Thyroid gland (tissue), 4 donors: ENCODE data around the gene MED22. TPM values are rescaled to one million over a fixed set of nuclear protein-coding genes. Genes with fewer than 3 reads are reported as not detected.

Experiments used
- DNase-seq, 2 donors: peaks; one replicate each; pipeline ENCODE4 v3.0.0-alpha.2; 2019
- H3K27ac ChIP-seq, 3 donors: fragments of 200-600 bp; sonication (generic); 1 replicate in 2 of 3; 2 replicates in 1 of 3; pipeline ENCODE4 v1.5.1; 2016 to 2019; ENCODE audit warnings: mild to moderate bottlenecking in 1 of 3, moderate library complexity in 1 of 3
- H3K27me3 ChIP-seq: fragments of 200-600 bp; sonication (generic); one replicate; pipeline ENCODE4 v1.5.1; 2019
- H3K36me3 ChIP-seq, 2 donors: fragments of 200-600 bp; sonication (generic); one replicate each; pipeline ENCODE4 v1.5.1; 2016 to 2019
- H3K4me1 ChIP-seq, 2 donors: fragments of 200-600 bp; sonication (generic); one replicate each; pipeline ENCODE4 v1.5.1; 2017 to 2019
- H3K4me3 ChIP-seq, 3 donors: fragments of 200-600 bp; sonication (generic); replicated peaks in 1 of 3; 1 replicate in 2 of 3; 2 replicates in 1 of 3; pipeline ENCODE4 v1.5.1; 2016; ENCODE audit warnings: mild to moderate bottlenecking in 1 of 3
- H3K9me3 ChIP-seq: fragments of 200-600 bp; sonication (generic); one replicate; pipeline ENCODE4 v1.5.1; 2017
- CTCF ChIP-seq, 6 experiments: fragments of 200-600 bp in 3 of 6; fragments of 450-650 bp in 3 of 6; sonication (generic) in 3 of 6; IDR thresholded peaks; one replicate each; pipeline ENCODE4 v1.5.1; 2016 to 2019; ENCODE audit warnings: antibody characterized with exemption in 6 of 6, mild to moderate bottlenecking in 2 of 6, inconsistent platforms in 1 of 6, moderate library complexity in 1 of 6
- POLR2A ChIP-seq, 2 donors: fragments of 450-650 bp; IDR thresholded peaks; one replicate each; pipeline ENCODE4 v1.6.1; 2017; ENCODE audit warnings: antibody characterized with exemption in 2 of 2, mild to moderate bottlenecking in 2 of 2, moderate library complexity in 1 of 2
- WGBS, 2 donors: methylation state at CpG; one replicate each; pipeline ENCODE4 v1.1.5; 2017; 5-methylcytosine and 5-hydroxymethylcytosine counted together
- intact Hi-C: fragments of 100-400 bp; cut with DNase I; formaldehyde crosslinking; loops from one replicate; pipeline ENCODE4 v1.15.1; 2023
- total RNA-seq, 4 donors: library from RNA; depleted of rRNA; stranded (reverse); fragments of >200 nt; gene quantifications; one replicate each; pipeline ENCODE4 v1.2.3, GENCODE V29; 2016

The MED22 gene
- total RNA-seq, 4 donors from 2014 or later, result 41.9 to 58.2 (median 48.6) TPM

- 93 to 94% methylated on average over 3 to 13 of the region's 14 CpGs for WGBS, 2 donors
- no peak for DNase-seq
Measured at GRCh38 chr9:133385452-133385851, 37.5 kb upstream of the MED22 start.

GRCh38 chr9:133384736-133385321 is 36.9 kb upstream of the MED22 start:
- Histone ChIP-seq H3K4me1 (peaks cover 0 to 15% of the 10 kb centered on the region in 2 donors), H3K4me3 (no peak overlapping the region), H3K27ac (no peak overlapping the region), H3K9me3 (no peaks in the 10 kb centered on the region), H3K36me3 (no peaks in the 10 kb centered on the region), H3K27me3 (no peaks in the 10 kb centered on the region)
- no peak for DNase-seq
- intact Hi-C loops, result no loop called here
- TF ChIP-seq POLR2A (IDR thresholded peaks at IDR 0.05), result no peak
- no peak for TF ChIP-seq CTCF (IDR thresholded peaks at IDR 0.05)
- WGBS, 2 donors, result 89 to 94% methylated on average over 17 of the region's 17 CpGs

More at GRCh38 chr9:133385452-133385851, 37.5 kb upstream of the MED22 start:
- intact Hi-C loops, result no loop called here
- H3K4me3 ChIP-seq, result no peak overlapping the region
- H3K9me3 ChIP-seq, result no peaks in the 10 kb centered on the region
- H3K36me3 ChIP-seq, result no peaks in the 10 kb centered on the region
- no peak overlapping the region for H3K27ac ChIP-seq
- H3K27me3 ChIP-seq, result no peaks in the 10 kb centered on the region
- TF ChIP-seq POLR2A (IDR thresholded peaks at IDR 0.05) (no peak), CTCF (IDR thresholded peaks at IDR 0.05) (no peak)
- H3K4me1 ChIP-seq, result peaks cover 0 to 15% of the 10 kb centered on the region in 2 donors

GRCh38 chr9:133383438-133383837 is 35.5 kb upstream of the MED22 start:
- intact Hi-C loops, result no loop called here
- no peaks in the 10 kb centered on the region for H3K9me3 ChIP-seq

GRCh38 chr9:133382507-133383141 is 34.7 kb upstream of the MED22 start:
- Histone ChIP-seq H3K36me3 (no peaks in the 10 kb centered on the region), H3K4me1 (peaks cover 0 to 3% of the 10 kb centered on the region in 2 donors), H3K4me3 (no peak overlapping the region), H3K27ac (no peak overlapping the region), H3K27me3 (no peaks in the 10 kb centered on the region), H3K9me3 (no peaks in the 10 kb centered on the region)
- DNase-seq, result no peak
- 90 to 93% methylated on average over 4 of the region's 4 CpGs for WGBS, 2 donors
- TF ChIP-seq POLR2A (IDR thresholded peaks at IDR 0.05), result no peak
- no peak for TF ChIP-seq CTCF (IDR thresholded peaks at IDR 0.05)
- intact Hi-C loops, result no loop called here

More at GRCh38 chr9:133383438-133383837, 35.5 kb upstream of the MED22 start:
- WGBS, 2 donors, result 93 to 95% methylated on average over 3 of the region's 3 CpGs
- no peak overlapping the region for H3K4me3 ChIP-seq
- DNase-seq, result no peak
- H3K4me1 ChIP-seq, result peaks cover 0 to 11% of the 10 kb centered on the region in 2 donors
- H3K36me3 ChIP-seq, result no peaks in the 10 kb centered on the region
- H3K27me3 ChIP-seq, result no peaks in the 10 kb centered on the region
- H3K27ac ChIP-seq, result no peak overlapping the region
- TF ChIP-seq CTCF (IDR thresholded peaks at IDR 0.05) (no peak), POLR2A (IDR thresholded peaks at IDR 0.05) (no peak)

- 82 to 86% methylated on average over 4 of the region's 4 CpGs for WGBS, 2 donors
- no peaks in the 10 kb centered on the region for H3K9me3 ChIP-seq
- TF ChIP-seq POLR2A (IDR thresholded peaks at IDR 0.05), result no peak
- no peak for TF ChIP-seq CTCF (IDR thresholded peaks at IDR 0.05)
Measured at GRCh38 chr9:133380734-133381133, 32.8 kb upstream of the MED22 start.

More at GRCh38 chr9:133380734-133381133, 32.8 kb upstream of the MED22 start:
- DNase-seq, result no peak
- no peaks in the 10 kb centered on the region for H3K36me3 ChIP-seq
- H3K4me3 ChIP-seq, result no peak overlapping the region
- intact Hi-C loops, result no loop called here
- no peaks in the 10 kb centered on the region for H3K27me3 ChIP-seq
- no peak overlapping the region for H3K27ac ChIP-seq
- peaks cover 3 to 8% of the 10 kb centered on the region in 2 donors for H3K4me1 ChIP-seq
